Measurements from ENCODE around the gene MTIF2.
A peak's percentile ranks its signal among the peaks of the same experiment; 100 is the strongest.
"Not testable (repeated sequence)": the region's sequence is repeated elsewhere in the genome, so short reads cannot be mapped to it uniquely, and the experiment has no call there.

The MTIF2 gene

GRCh38 chr2:55225481-55226020, 43.5 kb downstream of the MTIF2 start:
- intact Hi-C loops (cut with DNase I) = no loop called here
- no peak for DNase-seq

GRCh38 chr2:55224761-55225261, 44.2 kb downstream of the MTIF2 start:
- intact Hi-C loops (cut with DNase I) = no loop called here
- peak in 5 of 42 donors; percentile 8 to 25 (median 10) for DNase-seq

GRCh38 chr2:55223958-55224760, 44.9 kb downstream of the MTIF2 start:
- peak in 5 of 42 donors; percentile 5 to 46 (median 17) for DNase-seq
- intact Hi-C loops (cut with DNase I) = no loop called here

GRCh38 chr2:55213822-55214221, 55.2 kb downstream of the MTIF2 start:
- no peak for DNase-seq
- intact Hi-C loops (cut with DNase I) = no loop called here

- intact Hi-C loops (cut with DNase I) = no loop called here
- no peak for DNase-seq
Observed at GRCh38 chr2:55204950-55205349, 64.1 kb downstream of the MTIF2 start.

GRCh38 chr2:55204536-55204935, 64.5 kb downstream of the MTIF2 start:
- intact Hi-C loops (cut with DNase I) = no loop called here
- no peak for DNase-seq

GRCh38 chr2:55200416-55200815, 68.6 kb downstream of the MTIF2 start:
- DNase-seq = no peak

GRCh38 chr2:55196526-55196925, 72.5 kb downstream of the MTIF2 start:
- intact Hi-C loops (cut with DNase I) = no loop called here
- DNase-seq = no peak

More at GRCh38 chr2:55200416-55200815, 68.6 kb downstream of the MTIF2 start:
- intact Hi-C loops (cut with DNase I) = no loop called here

GRCh38 chr2:55191888-55192287, 77.1 kb downstream of the MTIF2 start:
- intact Hi-C loops (cut with DNase I); DNase-seq: not testable (repeated sequence)

- intact Hi-C loops (cut with DNase I); DNase-seq: not testable (repeated sequence)
Observed at GRCh38 chr2:55186837-55187236, 82.2 kb downstream of the MTIF2 start.

All from head of caudate nucleus (tissue), 42 donors.